K562 (cell line): ENCODE results near the gene AFAP1. TPM values are rescaled to one million over a fixed set of nuclear protein-coding genes. Genes with fewer than 3 reads are reported as not detected.

Experiments
- ATAC-seq: fragments of 200-7000 bp; cut with Tn5 transposase; 3 replicates; pipeline ENCODE4 v1.9.1; 2020; ENCODE audit warnings: moderate library complexity
- BruUV-seq: library from RNA; stranded (reverse); fragments of 400-500 nt; replicated peaks from 2 replicates; lab custom pipeline; 2021; lab: Mats Ljungman, UMichigan
- CTCF ChIA-PET: fragments of 300-600 bp; formaldehyde crosslinking; extraction: SDS; loops from one replicate; lab custom pipeline; 2021; ENCODE audit warnings: low intra/inter-chr PET ratio; lab: Yijun Ruan, JAX
- POLR2A ChIA-PET: fragments of 300-600, 350-650 bp; sonication (Branson Sonifier 250); formaldehyde crosslinking; extraction: SDS; loops from one replicate; lab custom pipeline; 2021; ENCODE audit warnings: antibody characterized with exemption, inconsistent platforms; lab: Yijun Ruan, JAX
- DNase-seq, 4 experiments: peaks; one replicate each; pipeline versions ENCODE4 v3.0.0 to v3.0.0-alpha.2; 2011 to 2018; ENCODE audit warnings: low spot score in 3 of 4, mixed read lengths in 3 of 4; ENCODE audit errors: extremely low read depth in 1 of 4
- FAIRE-seq: peaks from 2 replicates; lab custom pipeline; 2011; peaks lifted over from hg19 to GRCh38; lab: Jason Lieb, UNC
- H2AFZ ChIP-seq: 2 replicates; pipeline ENCODE4 v1.6.0; 2011; ENCODE audit warnings: low read depth, low read length, control low read depth, inconsistent platforms
- H3K27ac ChIP-seq: fragments of 200-600 bp; 3 replicates; pipeline ENCODE4 v1.8.0; 2011; ENCODE audit warnings: low read depth, mild to moderate bottlenecking, control low read depth, inconsistent platforms, low read length, moderate library complexity, mixed read lengths; ENCODE audit errors: extremely low read depth
- H3K27me3 ChIP-seq, 2 experiments: fragments of 300-600 bp in 1 of 2; 2 replicates in 1 of 2; 3 replicates in 1 of 2; pipeline versions ENCODE4 v1.6.0 to v1.8.0; 2011; ENCODE audit warnings: inconsistent platforms in 2 of 2, low read length in 2 of 2, mild to moderate bottlenecking in 1 of 2, mixed read lengths in 1 of 2, moderate library complexity in 1 of 2; ENCODE audit not compliant: control insufficient read depth in 2 of 2, insufficient read depth in 2 of 2
- H3K36me3 ChIP-seq: fragments of 300-600 bp; 3 replicates; pipeline ENCODE4 v1.8.0; 2011; ENCODE audit warnings: mild to moderate bottlenecking, low read length, inconsistent platforms; ENCODE audit not compliant: control insufficient read depth, insufficient read depth
- H3K4me1 ChIP-seq, 2 experiments: fragments of 200-600 bp in 1 of 2; replicated peaks in 1 of 2; 2 replicates in 1 of 2; 3 replicates in 1 of 2; pipeline versions ENCODE4 v1.5.1 to v1.8.0; 2011; ENCODE audit warnings: inconsistent platforms in 2 of 2, low read length in 2 of 2, mild to moderate bottlenecking in 1 of 2, mixed read lengths in 1 of 2, moderate library complexity in 1 of 2; ENCODE audit not compliant: control insufficient read depth in 2 of 2, insufficient read depth in 2 of 2
- H3K4me2 ChIP-seq: 2 replicates; pipeline ENCODE4 v1.6.1; 2011; ENCODE audit warnings: low read length, control low read depth, inconsistent platforms, mixed read lengths; ENCODE audit not compliant: insufficient read depth
- H3K4me3 ChIP-seq: fragments of 200-600 bp; sonication (generic), shearing (Covaris generic); 2 replicates; pipeline ENCODE4 v1.5.1; 2016; ENCODE audit warnings: control low read depth, inconsistent platforms
- H3K79me2 ChIP-seq: fragments of 200-600 bp; 3 replicates; pipeline ENCODE4 v1.8.0; 2011; ENCODE audit warnings: low read length, inconsistent platforms; ENCODE audit not compliant: control insufficient read depth, insufficient read depth
- H3K9ac ChIP-seq, 2 experiments: 2 replicates each; pipeline versions ENCODE4 v1.6.0 to v1.6.1; 2011; ENCODE audit warnings: low read depth in 2 of 2, low read length in 2 of 2, control low read depth in 1 of 2, inconsistent platforms in 1 of 2, mild to moderate bottlenecking in 1 of 2, mixed read lengths in 1 of 2; ENCODE audit not compliant: insufficient read depth in 1 of 2
- H3K9me1 ChIP-seq: one replicate; pipeline ENCODE4 v1.6.0; 2011; ENCODE audit warnings: inconsistent platforms, mild to moderate bottlenecking, low read length, moderate library complexity; ENCODE audit not compliant: control insufficient read depth, insufficient read depth
- H3K9me3 ChIP-seq: replicated peaks from 2 replicates; pipeline ENCODE4 v1.5.1; 2011; ENCODE audit warnings: low read depth, low read length, inconsistent platforms; ENCODE audit not compliant: control insufficient read depth, insufficient read depth
- H4K20me1 ChIP-seq: replicated peaks from 2 replicates; pipeline ENCODE4 v1.6.1; 2011; ENCODE audit warnings: low read length, inconsistent platforms, mixed read lengths; ENCODE audit not compliant: control insufficient read depth, insufficient read depth
- GATAD2B ChIP-seq: fragments of 450-650 bp; IDR thresholded peaks from 2 replicates; pipeline ENCODE4 v1.6.1; 2017; ENCODE audit warnings: mild to moderate bottlenecking, borderline replicate concordance
- HLTF ChIP-seq: fragments of 450-650 bp; IDR thresholded peaks from 2 replicates; pipeline ENCODE4 v1.6.1; 2016
- KAT2B ChIP-seq: IDR thresholded peaks from one replicate; pipeline ENCODE4 v1.6.1; 2012; ENCODE audit warnings: low read depth, mild to moderate bottlenecking, control low read depth, inconsistent platforms, low read length, moderate library complexity
- MXI1 ChIP-seq: IDR thresholded peaks from 2 replicates; pipeline ENCODE4 v1.6.1; 2011; ENCODE audit warnings: low read depth, mild to moderate bottlenecking, improper control_type of control experiment, low read length
- RAD21 ChIP-seq, 2 experiments: fragments of 250-450 bp in 1 of 2; fragments of 450-650 bp in 1 of 2; sonication (Bioruptor Pico) in 1 of 2; formaldehyde crosslinking in 1 of 2; IDR thresholded peaks in 1 of 2; conservative IDR thresholded peaks in 1 of 2; 2 replicates each; pipeline versions ENCODE4 v1.4.0 to v1.8.0; 2020 to 2022; ENCODE audit warnings: mild to moderate bottlenecking in 2 of 2, moderate library complexity in 1 of 2
- SMARCB1 ChIP-seq: IDR thresholded peaks from 2 replicates; pipeline ENCODE4 v1.6.1; 2011; ENCODE audit warnings: improper control_type of control experiment, low read depth; ENCODE audit not compliant: insufficient read length
- ZNF140 ChIP-seq: fragments of 250-450 bp; sonication (Bioruptor Pico); IDR thresholded peaks from 2 replicates; pipeline ENCODE4 v1.8.0; 2021; ENCODE audit warnings: moderate library complexity, mild to moderate bottlenecking, inconsistent platforms
- ZNF561 ChIP-seq: fragments of 450-650 bp; formaldehyde crosslinking; conservative IDR thresholded peaks from 2 replicates; pipeline ENCODE4 v1.4.0; 2020; ENCODE audit warnings: mild to moderate bottlenecking, moderate library complexity
- WGBS: fragments of 100-300 bp; shearing (Covaris generic); methylation state at CpG from one replicate; pipeline ENCODE4 v1.1.6; 2016; ENCODE audit warnings: low coverage, mixed read lengths; ENCODE audit not compliant: insufficient coverage; ENCODE audit errors: missing lambda C conversion rate; 5-methylcytosine and 5-hydroxymethylcytosine counted together
- in situ Hi-C: fragments of 300-500 bp; cut with MboI; formaldehyde crosslinking; loops from 4 replicates; pipeline ENCODE4 v1.15.0; 2018; ENCODE audit warnings: inconsistent platforms, mixed read lengths
- intact Hi-C: fragments of 100-400 bp; cut with micrococcal nuclease; formaldehyde crosslinking; loops from 2 replicates; pipeline ENCODE4 v1.14.2; 2022
- polyA plus RNA-seq, 8 experiments: library from polyadenylated mRNA; depleted of rRNA in 4 of 8; stranded (reverse) in 5 of 8; unstranded in 3 of 8; fragments of >200 nt; fragmentation: Nextera tagmentation in 2 of 8; fragmentation: Illumina TruSeq in 1 of 8; extraction: Ambion mirVana in 2 of 8; extraction: Trizol in 1 of 8; gene quantifications; 2 replicates each; pipeline versions ENCODE4 v1.2.1 to v1.2.3, GENCODE V29; 2011 to 2014; ENCODE audit warnings: inconsistent platforms in 1 of 8, missing spikeins in 1 of 8
- total RNA-seq, 7 experiments: library from RNA; depleted of rRNA in 6 of 7; stranded (reverse); fragments of >200 nt in 6 of 7; fragmentation: Illumina TruSeq in 2 of 7; extraction: Trizol in 2 of 7; gene quantifications; 2 replicates each; pipeline versions ENCODE4 v1.2.1 to v1.2.3, GENCODE V29; 2011 to 2021; ENCODE audit warnings: low replicate concordance in 1 of 7
- TF ChIP-seq, protein P1 (sequence below): fragments of 250-450 bp; sonication (Bioruptor Pico); IDR thresholded peaks from 2 replicates; pipeline ENCODE4 v1.4.0; 2020; ENCODE audit warnings: mild to moderate bottlenecking, moderate library complexity
- TF ChIP-seq, protein P2 (sequence below): IDR thresholded peaks from 2 replicates; pipeline ENCODE4 v1.6.1; 2011; ENCODE audit warnings: borderline replicate concordance, low read depth, mild to moderate bottlenecking, moderate library complexity, low read length; ENCODE audit not compliant: insufficient read depth, poor library complexity, severe bottlenecking

Gene AFAP1
- total and polyA plus RNA-seq, 9 of the 15 experiments (the other 6 are each of a cell fraction or from before 2014, with no cell fraction given) = 0.07 to 0.42 (median 0.12) TPM; not detected in 1

DNA sequence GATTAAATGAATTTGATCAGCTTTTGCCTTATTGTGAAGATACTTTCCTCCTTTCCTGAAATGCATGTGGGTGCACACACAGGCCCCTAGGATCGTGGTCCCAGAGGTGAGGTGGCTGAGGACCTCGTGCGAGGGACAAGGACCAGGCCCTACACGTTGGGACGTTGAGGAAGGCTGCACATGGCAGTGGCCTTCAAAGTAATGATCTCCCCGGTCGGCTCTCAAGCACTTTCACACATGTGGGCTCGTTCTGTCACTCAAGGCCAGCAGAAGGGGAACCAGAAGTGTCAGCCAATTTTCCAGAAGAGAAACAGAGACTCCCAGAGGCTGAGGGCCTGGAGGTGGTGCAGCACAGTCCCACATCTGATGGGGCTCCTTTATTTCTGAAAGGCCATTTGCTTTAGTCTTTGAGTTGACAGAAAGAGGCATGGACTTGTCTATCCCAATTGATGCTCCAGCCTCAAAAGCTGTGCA, 196.8 kb downstream of the AFAP1 start:
- in situ Hi-C loops = no loop called here
- intact Hi-C loops = no loop called here
- WGBS = 0% methylated on average over 8 of the region's 8 CpGs

More for the DNA sequence above, 196.8 kb downstream of the AFAP1 start:
- no peak for DNase-seq
- no peaks in the 10 kb centered on the region for H3K36me3 ChIP-seq
- FAIRE-seq = no peak
- H3K4me3 ChIP-seq = no peak overlapping the region
- H3K4me1 ChIP-seq = peaks cover 0 to 12% of the 10 kb centered on the region in 2 experiments; a peak in 1 of 5 replicates
- ChIA-PET CTCF (no interaction called here), POLR2A (interaction anchor here (0.9 to 1.5 kb wide), 2 partner anchors 8 to 10 kb away, joined by 3 to 4 read pairs; no protein-coding TSS in a partner anchor)
- no peak overlapping the region for H3K9ac ChIP-seq
- H3K27me3 ChIP-seq = peaks cover 15 to 67% of the 10 kb centered on the region in 2 experiments; a peak in 3 of 5 replicates
- no TSS peak for BruUV-seq
- no peak overlapping the region for H3K27ac ChIP-seq
- TF ChIP-seq GATAD2B (no peak), SMARCB1 (no peak), HLTF (no peak), KAT2B (no peak), RAD21 (CRISPR knock-in tag; conservative IDR thresholded peaks at IDR 0.05 in 1 of 2, IDR thresholded peaks at IDR 0.05 in 1 of 2) (no peak), ZNF561 (CRISPR knock-in tag) (no peak), ZNF140 (CRISPR knock-in tag) (no peak), MXI1 (no peak)
- TF ChIP-seq, protein P1, sequence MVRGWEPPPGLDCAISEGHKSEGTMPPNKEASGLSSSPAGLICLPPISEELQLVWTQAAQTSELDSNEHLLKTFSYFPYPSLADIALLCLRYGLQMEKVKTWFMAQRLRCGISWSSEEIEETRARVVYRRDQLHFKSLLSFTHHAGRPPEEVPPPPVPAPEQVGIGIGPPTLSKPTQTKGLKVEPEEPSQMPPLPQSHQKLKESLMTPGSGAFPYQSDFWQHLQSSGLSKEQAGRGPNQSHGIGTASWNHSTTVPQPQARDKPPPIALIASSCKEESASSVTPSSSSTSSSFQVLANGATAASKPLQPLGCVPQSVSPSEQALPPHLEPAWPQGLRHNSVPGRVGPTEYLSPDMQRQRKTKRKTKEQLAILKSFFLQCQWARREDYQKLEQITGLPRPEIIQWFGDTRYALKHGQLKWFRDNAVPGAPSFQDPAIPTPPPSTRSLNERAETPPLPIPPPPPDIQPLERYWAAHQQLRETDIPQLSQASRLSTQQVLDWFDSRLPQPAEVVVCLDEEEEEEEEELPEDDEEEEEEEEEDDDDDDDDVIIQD (CRISPR knock-in tag) = no peak
- TF ChIP-seq, protein P2, sequence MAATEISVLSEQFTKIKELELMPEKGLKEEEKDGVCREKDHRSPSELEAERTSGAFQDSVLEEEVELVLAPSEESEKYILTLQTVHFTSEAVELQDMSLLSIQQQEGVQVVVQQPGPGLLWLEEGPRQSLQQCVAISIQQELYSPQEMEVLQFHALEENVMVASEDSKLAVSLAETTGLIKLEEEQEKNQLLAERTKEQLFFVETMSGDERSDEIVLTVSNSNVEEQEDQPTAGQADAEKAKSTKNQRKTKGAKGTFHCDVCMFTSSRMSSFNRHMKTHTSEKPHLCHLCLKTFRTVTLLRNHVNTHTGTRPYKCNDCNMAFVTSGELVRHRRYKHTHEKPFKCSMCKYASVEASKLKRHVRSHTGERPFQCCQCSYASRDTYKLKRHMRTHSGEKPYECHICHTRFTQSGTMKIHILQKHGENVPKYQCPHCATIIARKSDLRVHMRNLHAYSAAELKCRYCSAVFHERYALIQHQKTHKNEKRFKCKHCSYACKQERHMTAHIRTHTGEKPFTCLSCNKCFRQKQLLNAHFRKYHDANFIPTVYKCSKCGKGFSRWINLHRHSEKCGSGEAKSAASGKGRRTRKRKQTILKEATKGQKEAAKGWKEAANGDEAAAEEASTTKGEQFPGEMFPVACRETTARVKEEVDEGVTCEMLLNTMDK = no peak
- ATAC-seq = no peak
- H3K79me2 ChIP-seq = no peaks in the 10 kb centered on the region
- H3K9me1 ChIP-seq = no peaks in the 10 kb centered on the region
- H3K9me3 ChIP-seq = 0 out of 2 replicates have a peak, but pooled peaks cover under 1% of the 10 kb centered on the region
- no peak overlapping the region for H2AFZ ChIP-seq
- H3K4me2 ChIP-seq = no peak overlapping the region
- 0 out of 2 replicates have a peak, but pooled peaks cover 7% of the 10 kb centered on the region for H4K20me1 ChIP-seq
